Stimulated activated effector memory CD8-positive, alpha-beta T cell treated with anti-CD3 and anti-CD28 coated beads, Interleukin-12 subunit alpha, Interleukin-12 subunit beta, amount 100 ng/mL, for 72 hours (primary cell): ENCODE results near the gene KCNA3.
A peak's percentile ranks its signal among the peaks of the same experiment; 100 is the strongest.

Experiments
- ATAC-seq: fragments of 150-1000 bp; cut with Tn5 transposase; 2 replicates; pipeline ENCODE4 v1.10.0; 2021
- DNase-seq, 2 donors: peaks; one replicate each; pipeline ENCODE4 v3.0.0; 2021 to 2022; ENCODE audit warnings: low spot score in 2 of 2
- H3K27ac Mint-ChIP-seq: one replicate; pipeline ENCODE4 v1.8.0; 2022; ENCODE audit warnings: mild to moderate bottlenecking, mixed read lengths
- H3K36me3 Mint-ChIP-seq: one replicate; pipeline ENCODE4 v1.8.0; 2022; ENCODE audit warnings: mild to moderate bottlenecking, mixed read lengths
- H3K4me1 Mint-ChIP-seq: one replicate; pipeline ENCODE4 v1.8.0; 2022; ENCODE audit warnings: mixed read lengths
- H3K4me3 Mint-ChIP-seq: one replicate; pipeline ENCODE4 v1.8.0; 2022; ENCODE audit warnings: mild to moderate bottlenecking, mixed read lengths
- H3K9me3 Mint-ChIP-seq: one replicate; pipeline ENCODE4 v1.8.0; 2022; ENCODE audit warnings: mixed read lengths

Gene KCNA3

DNA sequence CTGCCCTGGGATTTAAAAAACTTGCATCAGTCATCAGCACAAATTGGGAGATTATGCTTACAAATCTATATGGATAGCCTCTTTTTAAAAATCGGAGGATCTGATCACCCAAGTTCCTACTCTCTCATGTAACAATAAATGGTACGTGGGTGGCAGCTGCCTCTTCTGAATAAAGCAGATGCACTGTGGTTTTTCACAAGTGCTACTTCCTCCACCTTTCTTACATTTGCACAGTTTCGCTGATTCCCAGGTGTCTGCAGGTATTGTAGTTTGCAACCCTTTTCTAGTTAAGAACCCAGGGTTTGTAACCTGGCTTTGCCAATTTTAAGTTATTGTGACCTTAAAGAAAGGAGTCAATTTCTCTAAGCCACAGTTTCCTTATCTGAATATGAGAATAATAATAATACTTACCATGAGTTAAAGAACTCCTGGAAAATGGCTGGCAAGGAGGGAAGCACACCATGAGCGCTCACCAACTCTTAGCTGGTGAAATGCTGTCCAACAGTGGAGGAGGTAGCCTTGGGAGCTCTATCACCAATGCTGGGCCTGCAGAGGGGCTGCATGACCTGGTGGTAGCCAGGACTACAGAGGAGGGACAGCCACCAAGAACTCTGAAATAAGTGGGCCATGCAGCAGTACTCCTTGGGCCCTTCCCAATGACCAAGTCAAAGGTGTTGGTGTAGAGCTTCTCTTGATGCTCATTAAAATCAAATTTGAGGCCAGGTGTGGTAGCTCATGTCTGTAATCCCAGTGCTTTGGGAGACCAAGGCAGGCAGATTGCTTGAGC lies 38.4 kb downstream of the KCNA3 start:
- H3K4me3 Mint-ChIP-seq = peak overlapping the region; percentile 58
- H3K27ac Mint-ChIP-seq = peak overlapping the region; percentile 85
- DNase-seq (peak in 1 of 2 donors; percentile 52), ATAC-seq (no peak)
- H3K36me3 Mint-ChIP-seq = no peaks in the 10 kb centered on the region
- H3K4me1 Mint-ChIP-seq = peaks cover 39% of the 10 kb centered on the region
- H3K9me3 Mint-ChIP-seq = peaks cover 6% of the 10 kb centered on the region

DNA sequence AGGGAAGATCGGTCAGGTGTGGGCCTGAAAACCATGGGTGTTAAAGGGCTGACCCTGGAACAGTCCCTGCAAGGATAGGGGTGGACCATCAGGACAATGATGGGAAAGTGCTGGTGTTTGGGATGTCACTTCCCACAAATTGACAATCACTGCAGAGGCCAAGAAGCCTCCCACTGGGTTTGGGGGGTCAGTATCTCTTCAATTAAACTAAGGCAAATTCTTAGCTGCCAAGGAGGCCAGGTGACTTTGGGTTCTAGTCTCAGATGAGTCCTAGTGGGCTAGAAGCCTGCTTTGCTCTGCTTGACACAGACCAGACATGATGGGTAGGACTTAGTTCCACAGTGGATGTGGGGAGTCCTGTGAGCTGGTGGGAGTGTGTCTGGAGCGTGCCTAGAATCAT lies 39.3 kb downstream of the KCNA3 start:
- peaks cover 33% of the 10 kb centered on the region for H3K4me1 Mint-ChIP-seq
- H3K36me3 Mint-ChIP-seq = no peaks in the 10 kb centered on the region
- DNase-seq = peak in 1 of 2 donors; percentile 49
- no peak for ATAC-seq
- H3K27ac Mint-ChIP-seq = peak overlapping the region; percentile 85
- peaks cover 5% of the 10 kb centered on the region for H3K9me3 Mint-ChIP-seq
- peak overlapping the region; percentile 58 for H3K4me3 Mint-ChIP-seq

DNA sequence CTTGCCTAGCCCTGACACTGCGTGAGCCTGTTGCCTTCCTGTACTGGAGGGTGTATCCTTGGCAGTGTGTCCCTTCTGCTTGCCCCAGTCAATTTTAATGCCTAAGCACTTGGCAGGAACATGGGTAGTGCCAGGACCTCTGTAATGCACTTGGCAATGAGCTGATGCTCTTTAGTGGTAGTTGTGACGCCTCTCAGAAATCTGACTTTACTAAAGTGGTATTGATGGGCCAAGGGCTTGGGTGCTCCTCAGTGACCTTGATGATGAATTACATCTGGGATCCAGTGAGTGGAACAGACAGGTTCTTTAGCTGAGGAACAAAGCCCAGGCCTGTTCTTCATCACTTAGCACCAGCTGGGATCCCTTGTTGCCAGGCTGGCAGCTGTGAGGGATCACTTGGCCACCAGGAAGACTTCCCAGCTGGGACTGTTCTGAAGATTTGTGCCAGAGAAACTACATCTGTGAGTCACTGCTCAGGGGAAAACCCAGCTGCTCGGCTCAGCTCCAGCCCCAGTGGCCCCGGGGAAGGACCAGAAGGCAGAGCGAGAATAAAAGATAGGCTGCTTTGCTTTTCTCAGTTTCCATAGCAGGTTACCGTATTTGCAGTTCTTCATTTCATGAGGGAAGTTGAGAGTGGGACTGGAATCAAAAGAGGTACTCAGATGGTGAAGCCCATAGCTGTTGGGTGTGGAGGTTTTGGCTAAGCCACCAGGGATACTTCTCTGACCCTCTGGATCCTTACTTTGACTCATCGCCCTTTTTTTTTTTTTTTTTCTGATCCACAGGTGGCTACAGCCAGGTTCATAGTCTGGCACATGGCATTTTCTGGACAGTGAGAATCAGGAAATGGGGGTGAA lies 40.1 kb downstream of the KCNA3 start:
- Mint-ChIP-seq H3K4me3 (peak overlapping the region; percentile 58), H3K27ac (peak overlapping the region; percentile 85), H3K36me3 (no peaks in the 10 kb centered on the region), H3K4me1 (peaks cover 28% of the 10 kb centered on the region), H3K9me3 (no peaks in the 10 kb centered on the region)
- DNase-seq (peak; percentile 44 to 82), ATAC-seq (peak; percentile 72)

DNA sequence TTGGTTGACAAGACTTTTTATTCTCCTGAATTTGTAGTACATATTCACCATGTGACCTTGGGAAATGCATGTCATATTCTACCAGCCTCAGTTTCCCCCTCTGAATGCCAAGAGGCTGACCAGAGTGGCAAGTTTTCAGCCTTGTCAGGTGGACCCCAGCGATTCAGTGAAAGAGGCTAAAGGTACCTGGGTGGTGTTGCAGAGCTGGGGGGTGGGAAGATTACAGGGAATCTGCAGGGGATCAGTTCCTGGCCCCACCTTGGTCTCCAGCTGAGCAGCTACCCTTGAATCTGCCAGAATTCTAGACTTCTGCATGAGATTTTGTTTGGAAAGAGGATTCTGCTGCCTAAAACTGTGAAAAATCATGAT lies 40.7 kb downstream of the KCNA3 start:
- no peak for DNase-seq
- Mint-ChIP-seq H3K36me3 (no peaks in the 10 kb centered on the region), H3K4me3 (peak overlapping the region; percentile 58), H3K27ac (peak overlapping the region; percentile 85), H3K4me1 (peaks cover 26% of the 10 kb centered on the region), H3K9me3 (no peaks in the 10 kb centered on the region)
- ATAC-seq = no peak

DNA sequence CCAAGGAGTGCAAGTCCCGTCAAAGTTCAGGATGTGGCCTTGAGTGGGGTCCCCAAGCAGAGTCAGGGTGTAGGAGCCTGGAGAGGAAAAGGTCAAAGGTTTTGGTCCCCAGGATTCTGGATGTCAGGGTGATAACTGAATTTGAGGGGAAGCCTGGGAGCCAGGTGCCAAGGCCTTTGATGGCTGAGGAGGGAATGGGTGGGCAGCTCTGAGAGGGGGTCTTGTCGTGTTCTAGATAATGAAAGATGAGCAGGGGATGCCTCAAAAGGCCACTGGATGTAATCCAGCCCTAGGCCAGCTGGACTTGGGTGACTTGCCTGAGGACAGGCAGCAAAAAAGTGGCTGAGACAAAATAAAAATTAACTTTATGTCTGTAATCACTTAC lies 41.1 kb downstream of the KCNA3 start:
- no peak overlapping the region for H3K27ac Mint-ChIP-seq
- DNase-seq (peak in 1 of 2 donors; percentile 48), ATAC-seq (no peak)
- peaks cover 22% of the 10 kb centered on the region for H3K4me1 Mint-ChIP-seq
- no peaks in the 10 kb centered on the region for H3K9me3 Mint-ChIP-seq
- H3K4me3 Mint-ChIP-seq = peak overlapping the region; percentile 22
- H3K36me3 Mint-ChIP-seq = no peaks in the 10 kb centered on the region

DNA sequence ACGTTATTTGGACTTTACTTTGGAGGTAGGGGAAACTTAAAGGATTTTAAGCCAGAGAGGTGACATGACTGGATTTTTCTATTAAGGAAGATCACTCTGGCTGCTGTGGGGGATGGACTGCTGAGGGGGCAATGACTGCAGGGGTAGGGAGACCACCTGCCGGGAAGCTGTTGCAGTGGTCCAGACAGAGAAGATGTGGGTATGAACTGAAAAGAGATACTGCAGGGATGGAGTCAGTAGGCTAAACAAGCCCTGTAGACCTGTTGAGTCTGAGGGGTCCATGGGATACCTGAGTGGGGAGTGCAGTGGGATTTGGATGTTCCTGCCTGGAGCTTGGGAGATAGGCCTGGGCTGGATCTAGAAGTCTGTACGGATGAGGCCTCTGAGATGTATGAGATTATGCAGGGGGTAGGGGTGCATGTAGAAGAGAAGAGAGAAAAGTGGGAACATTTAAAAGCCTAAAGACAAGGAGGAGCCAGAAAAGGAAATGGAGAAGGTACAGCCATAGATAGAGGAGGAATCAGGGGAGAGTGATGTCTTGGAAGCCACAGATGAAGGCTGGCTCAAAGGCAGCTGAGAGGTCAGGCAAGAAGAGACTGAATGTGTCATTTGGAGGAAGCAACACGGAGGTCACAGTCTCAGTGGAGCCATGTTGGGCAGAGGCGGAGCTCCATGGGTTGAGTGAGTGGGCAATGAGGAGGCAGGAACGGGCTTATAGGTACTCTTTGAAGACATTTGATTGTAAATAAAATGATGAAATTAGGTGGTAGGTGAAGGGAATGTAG lies 42.7 kb downstream of the KCNA3 start:
- no peak overlapping the region for H3K27ac Mint-ChIP-seq
- H3K9me3 Mint-ChIP-seq = no peaks in the 10 kb centered on the region
- ATAC-seq (no peak), DNase-seq (peak in 1 of 2 donors; percentile 50)
- H3K4me1 Mint-ChIP-seq = peaks cover 21% of the 10 kb centered on the region
- no peak overlapping the region for H3K4me3 Mint-ChIP-seq
- H3K36me3 Mint-ChIP-seq = no peaks in the 10 kb centered on the region

DNA sequence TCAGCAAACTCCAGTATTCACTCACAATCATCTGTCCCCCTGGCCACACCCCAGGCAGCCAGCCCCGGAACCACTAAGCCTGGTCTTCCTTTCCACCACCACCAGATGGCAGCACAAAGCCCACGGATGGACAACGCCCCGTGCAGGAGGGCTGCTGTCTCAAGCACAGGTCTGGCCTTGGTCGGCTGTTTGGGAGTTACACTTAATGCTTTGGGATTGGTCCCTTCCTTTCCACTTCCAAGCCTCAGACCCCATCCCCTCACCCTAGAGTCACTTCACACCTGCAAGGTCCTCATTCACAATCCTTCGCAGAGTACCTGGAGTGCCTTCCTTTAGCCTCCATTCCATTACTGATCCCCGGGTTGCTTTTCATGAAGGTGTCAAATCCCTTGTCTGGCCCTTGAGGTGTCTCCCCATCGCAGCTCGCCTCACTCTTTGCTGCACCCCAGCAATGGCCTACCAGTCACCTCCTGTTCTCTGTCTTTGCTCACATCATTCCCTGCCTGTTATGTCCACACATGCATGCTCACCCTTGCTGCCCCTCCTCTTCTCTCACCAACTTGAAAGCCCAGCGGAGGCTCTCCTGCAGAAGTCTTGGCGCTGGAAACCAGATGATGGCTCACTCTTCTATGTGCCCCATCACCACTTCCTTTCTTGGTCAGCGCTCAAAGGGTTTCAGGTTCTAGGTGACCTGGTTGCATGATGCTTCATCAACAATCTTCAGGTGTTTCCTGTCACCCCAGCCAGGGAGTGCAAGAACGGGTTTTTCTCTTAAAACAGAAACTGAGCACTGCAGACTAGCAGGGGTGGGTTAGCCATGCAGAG lies 43.7 kb downstream of the KCNA3 start:
- peaks cover 31% of the 10 kb centered on the region for H3K4me1 Mint-ChIP-seq
- no peak overlapping the region for H3K4me3 Mint-ChIP-seq
- no peak overlapping the region for H3K27ac Mint-ChIP-seq
- DNase-seq = peak; percentile 88 to 94
- no peaks in the 10 kb centered on the region for H3K9me3 Mint-ChIP-seq
- peak; percentile 85 for ATAC-seq
- no peaks in the 10 kb centered on the region for H3K36me3 Mint-ChIP-seq

DNA sequence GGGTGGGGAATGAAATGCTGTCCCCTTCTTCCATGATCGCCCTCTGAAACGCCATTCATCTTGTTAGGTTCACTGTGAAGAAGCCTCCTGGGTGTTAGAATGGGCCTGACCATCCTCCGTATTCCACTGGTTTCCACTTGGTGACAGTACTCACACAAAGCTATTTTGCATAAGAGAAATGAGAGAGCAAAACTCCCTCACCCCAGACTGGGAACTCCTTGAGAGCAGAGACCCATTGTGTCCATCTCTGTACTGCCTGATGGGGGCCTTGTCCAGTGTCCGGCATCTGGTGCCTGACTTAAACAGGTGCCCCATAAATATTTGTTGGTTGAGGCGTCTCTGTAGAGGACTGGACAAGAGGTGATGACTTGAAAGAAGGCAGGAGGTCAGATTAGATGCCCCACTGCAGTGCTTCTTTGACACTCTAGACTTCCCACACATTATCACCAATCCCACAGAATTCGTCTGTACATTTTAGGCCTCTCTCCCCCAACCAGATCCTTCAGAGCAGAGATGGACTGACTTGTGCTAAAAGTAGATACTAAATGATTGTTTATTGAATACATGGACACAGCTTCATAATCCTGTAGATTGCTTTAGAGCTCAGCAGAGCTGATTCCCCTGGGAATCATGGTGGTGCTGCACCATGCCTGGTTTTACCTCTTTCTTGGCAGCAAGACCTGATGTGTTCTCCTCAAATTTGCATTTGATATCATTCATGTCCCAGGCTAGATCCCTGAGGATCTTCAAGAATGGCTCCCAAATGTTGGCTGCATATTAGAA lies 46.2 kb downstream of the KCNA3 start:
- peak in 1 of 2 donors; percentile 45 for DNase-seq
- Mint-ChIP-seq H3K4me3 (no peak overlapping the region), H3K4me1 (peaks cover 33% of the 10 kb centered on the region), H3K9me3 (no peaks in the 10 kb centered on the region), H3K27ac (peak overlapping the region; percentile 41), H3K36me3 (peaks cover 5% of the 10 kb centered on the region)
- no peak for ATAC-seq

DNA sequence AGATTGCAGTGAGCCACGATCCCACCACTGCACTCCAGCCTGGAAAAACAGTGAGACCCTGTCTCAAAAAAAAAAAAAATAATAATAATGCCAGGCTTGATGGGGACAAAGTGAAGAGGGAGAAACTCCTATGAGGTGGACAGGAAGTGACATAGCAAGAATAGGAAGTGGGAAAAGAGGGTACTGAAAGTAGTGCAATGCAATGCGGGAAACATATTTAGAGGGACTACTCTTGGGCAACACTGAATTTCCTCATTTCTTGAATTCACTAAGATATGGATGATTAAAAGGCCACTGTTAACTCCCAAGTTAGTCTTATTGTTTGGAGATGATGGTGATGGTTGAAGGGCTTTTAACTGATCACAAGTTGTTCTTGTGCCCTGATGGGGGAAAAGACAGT lies 47.0 kb downstream of the KCNA3 start:
- Mint-ChIP-seq H3K36me3 (peaks cover 5% of the 10 kb centered on the region), H3K27ac (peak overlapping the region; percentile 41), H3K9me3 (no peaks in the 10 kb centered on the region), H3K4me3 (no peak overlapping the region), H3K4me1 (peaks cover 33% of the 10 kb centered on the region)
- DNase-seq (no peak), ATAC-seq (no peak)

DNA sequence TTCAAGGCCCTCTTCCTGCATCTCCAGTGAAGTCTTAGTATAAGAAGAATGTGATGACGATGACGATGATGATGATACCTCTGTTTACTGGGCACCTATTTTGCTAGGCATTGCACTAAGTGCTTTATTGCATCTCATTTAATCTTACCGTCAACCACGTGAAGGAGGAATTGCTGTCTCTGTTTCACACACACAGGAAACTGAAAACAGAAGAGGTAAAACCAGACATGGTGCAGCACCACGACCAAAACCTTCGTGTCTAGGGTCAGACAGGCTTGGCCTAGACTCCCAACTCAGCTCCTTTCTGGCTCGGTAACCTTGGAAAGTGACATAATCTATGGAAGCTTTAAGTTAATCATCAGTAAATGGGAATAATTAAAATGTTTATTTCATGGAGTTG lies 47.9 kb downstream of the KCNA3 start:
- Mint-ChIP-seq H3K27ac (peak overlapping the region; percentile 41), H3K9me3 (no peaks in the 10 kb centered on the region), H3K4me3 (no peak overlapping the region), H3K4me1 (peaks cover 33% of the 10 kb centered on the region), H3K36me3 (peaks cover 5% of the 10 kb centered on the region)
- DNase-seq = peak in 1 of 2 donors; percentile 46
- ATAC-seq = no peak
